ENCODE measurements around the gene FOLR1.
"Not testable (repeated sequence)": the region's sequence is repeated elsewhere in the genome, so short reads cannot be mapped to it uniquely, and the experiment has no call there.

Gene FOLR1

GRCh38 chr11:72188267-72188666 is 3.7 kb upstream of the FOLR1 start:
- DNase-seq = no peak

- DNase-seq = peak; percentile 89
Measured at GRCh38 chr11:72189455-72190250, 2.3 kb upstream of the FOLR1 start.

GRCh38 chr11:72190631-72191071 is 1.3 kb upstream of the FOLR1 start:
- no peak for DNase-seq

GRCh38 chr11:72195518-72196270 is 3.8 kb downstream of the FOLR1 start:
- no peak for DNase-seq

GRCh38 chr11:72201445-72201844 is 9.5 kb downstream of the FOLR1 start:
- not testable (repeated sequence) for DNase-seq

GRCh38 chr11:72202571-72202970 is 10.6 kb downstream of the FOLR1 start:
- DNase-seq = no peak

- DNase-seq = no peak
Measured at GRCh38 chr11:72203163-72203562, 11.2 kb downstream of the FOLR1 start.

- DNase-seq = no peak
Measured at GRCh38 chr11:72204886-72205285, 12.9 kb downstream of the FOLR1 start.

- DNase-seq = not testable (repeated sequence)
Measured at GRCh38 chr11:72206794-72207193, 14.9 kb downstream of the FOLR1 start.

GRCh38 chr11:72208281-72208680 is 16.3 kb downstream of the FOLR1 start:
- DNase-seq = no peak

GRCh38 chr11:72209101-72209500 is 17.2 kb downstream of the FOLR1 start:
- no peak for DNase-seq

- DNase-seq = no peak
Measured at GRCh38 chr11:72216638-72217037, 24.7 kb downstream of the FOLR1 start, which contains the start of gene FOLR2. Gene FOLR2 (plus strand): TSS chr11:72216794. CDS start chr11:72218585, 1,791 bp downstream.

GRCh38 chr11:72217841-72218240 is 25.9 kb downstream of the FOLR1 start:
- no peak for DNase-seq

GRCh38 chr11:72218251-72218745 is 26.4 kb downstream of the FOLR1 start:
- DNase-seq = no peak

GRCh38 chr11:72220696-72221363 is 28.9 kb downstream of the FOLR1 start:
- DNase-seq = no peak

GRCh38 chr11:72221386-72222075 is 29.6 kb downstream of the FOLR1 start:
- no peak for DNase-seq

- no peak for DNase-seq
Measured at GRCh38 chr11:72222106-72222891, 30.4 kb downstream of the FOLR1 start.

- peak; percentile 96 for DNase-seq
Measured at GRCh38 chr11:72222907-72223614, 31.1 kb downstream of the FOLR1 start.

- DNase-seq = peak; percentile 68
Measured at GRCh38 chr11:72223615-72224563, 31.9 kb downstream of the FOLR1 start.

Measured in NCI-H82 (cell line).